ENCODE results near the gene HIPK3. TPM values are rescaled to one million over a fixed set of nuclear protein-coding genes. Genes with fewer than 3 reads are reported as not detected.

The HIPK3 gene
- total RNA-seq, 1 donor from 2014 or later, result 330 TPM

DNA sequence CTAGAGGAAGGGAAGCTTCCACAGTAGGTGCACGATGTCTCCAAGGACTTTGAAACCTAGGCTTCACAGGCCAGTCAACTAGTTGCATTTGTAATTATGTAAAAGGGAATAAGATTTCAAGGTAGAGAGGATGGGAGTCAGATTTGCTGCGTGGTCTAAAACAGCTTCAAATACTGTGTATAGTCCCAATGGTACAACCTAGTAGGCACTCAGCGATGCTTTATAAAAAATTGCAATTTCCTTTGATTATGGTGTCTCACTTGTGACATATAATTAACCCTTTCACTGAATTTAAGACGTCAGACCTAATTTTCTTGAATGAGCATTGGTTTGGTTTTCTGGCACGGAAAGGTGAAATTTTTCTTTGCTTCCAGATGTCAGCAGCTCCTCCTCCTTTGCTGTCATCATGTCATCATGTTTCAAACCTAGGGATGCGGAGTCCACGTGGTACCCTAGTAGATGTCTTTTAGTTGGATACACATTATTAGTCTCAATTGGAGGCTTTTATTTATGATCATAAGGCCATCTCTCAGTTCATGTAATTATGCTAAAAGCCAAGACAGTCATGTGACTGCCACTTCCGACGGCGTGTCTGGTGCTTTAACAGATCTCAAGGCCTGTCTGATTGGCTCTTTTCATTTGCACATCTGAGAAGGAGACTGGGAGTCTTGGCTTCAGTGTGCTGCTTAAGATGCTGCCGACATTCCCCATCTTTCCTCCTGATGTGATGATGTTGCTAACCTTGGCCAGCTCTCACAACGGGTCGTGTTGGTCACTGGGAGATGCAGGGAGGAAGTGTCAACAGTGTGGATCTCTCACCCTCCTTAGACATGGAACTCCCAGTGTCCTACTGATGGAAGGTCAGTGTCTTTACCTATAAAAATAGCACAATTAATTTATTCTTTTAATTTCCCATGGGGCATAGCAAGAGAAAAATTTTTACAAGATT, 134.0 kb downstream of the HIPK3 start:
- DNase-seq, result no peak

DNA sequence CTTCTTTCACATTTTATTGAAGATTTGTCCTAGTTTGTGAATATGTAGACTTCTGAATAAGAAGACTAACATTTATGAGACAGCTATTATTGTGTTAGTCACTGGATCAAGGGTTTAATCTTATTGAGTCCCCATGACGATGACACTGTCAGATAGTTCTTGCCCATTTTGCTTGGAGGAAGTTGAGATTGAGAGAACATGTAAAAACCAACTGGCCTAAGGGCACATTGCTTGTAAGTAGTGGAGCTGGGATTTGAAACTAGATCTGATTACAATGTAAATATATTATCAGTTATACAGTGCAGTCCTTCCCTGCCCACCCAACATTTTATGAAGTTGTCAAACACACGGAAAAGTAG, 134.7 kb downstream of the HIPK3 start:
- no peak for DNase-seq

DNA sequence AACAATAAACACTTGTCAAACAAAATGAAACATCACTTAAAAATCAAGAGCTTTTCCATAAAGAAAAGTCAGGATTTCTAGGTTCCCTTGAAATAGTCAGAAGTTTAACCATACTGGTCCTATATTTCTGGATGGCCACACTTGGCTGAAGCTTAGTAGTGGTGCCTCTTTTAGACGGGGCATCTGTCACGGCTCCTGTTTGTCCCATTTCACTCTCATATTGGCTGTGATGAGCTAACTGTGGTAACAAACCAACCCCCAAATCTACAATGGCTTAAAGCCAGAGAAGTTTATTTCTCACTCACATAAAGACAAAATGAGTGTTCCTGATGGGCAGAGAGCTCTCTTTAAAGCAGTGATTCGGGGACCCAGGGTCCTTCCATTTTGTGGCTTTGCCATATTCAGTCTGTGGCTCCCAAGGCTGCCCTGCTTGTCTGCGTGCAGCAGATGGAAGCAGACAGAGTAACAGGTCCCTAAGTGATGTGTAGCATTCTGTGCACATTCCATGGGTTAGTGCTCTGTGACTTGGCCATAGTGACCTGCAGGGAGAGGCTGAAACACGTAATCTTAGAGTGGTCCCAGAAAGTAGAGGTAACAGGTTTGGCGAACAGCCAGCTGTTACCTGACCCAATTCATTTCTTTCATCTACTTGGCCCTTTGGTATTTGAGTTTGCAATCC, 137.4 kb downstream of the HIPK3 start:
- DNase-seq, result no peak

DNA sequence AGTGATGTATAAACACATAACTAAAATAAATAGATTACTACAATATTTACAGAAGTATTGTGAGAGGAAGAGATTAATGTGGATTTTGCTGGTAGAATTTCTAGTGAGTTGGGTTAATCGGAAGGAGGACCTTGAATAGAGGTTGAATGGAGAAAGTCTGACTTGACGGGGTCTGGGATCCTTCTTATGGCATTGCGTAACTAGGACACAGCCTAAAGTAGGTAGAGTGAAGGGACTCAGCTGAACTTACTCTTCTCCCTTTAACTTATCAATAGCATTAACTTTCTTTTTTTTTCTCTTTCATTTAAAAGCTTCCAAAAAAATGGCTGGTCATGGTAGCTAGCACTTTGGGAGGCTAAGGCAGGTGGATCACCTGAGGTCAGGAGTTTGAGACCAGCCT, 139.2 kb downstream of the HIPK3 start:
- no peak for DNase-seq

DNA sequence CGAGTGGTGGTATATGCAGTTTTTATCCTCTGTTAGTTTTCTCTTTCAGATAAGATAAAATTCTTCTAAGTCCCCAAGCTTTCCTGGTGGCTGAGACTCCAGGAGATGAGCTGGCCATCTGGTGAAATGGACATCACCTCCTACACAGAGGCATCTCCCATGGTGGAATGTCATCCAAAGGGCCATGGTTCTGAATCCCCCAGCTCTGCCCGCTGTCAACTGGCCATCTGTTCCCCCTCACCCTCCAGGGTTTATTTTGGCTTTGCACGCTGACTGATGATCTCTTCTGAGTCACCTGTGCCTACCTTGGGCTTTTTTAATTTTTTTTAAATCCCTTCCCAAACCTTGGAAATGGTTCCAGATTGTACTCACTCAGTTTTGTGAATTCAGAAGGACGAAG, 142.2 kb downstream of the HIPK3 start:
- DNase-seq, result no peak

DNA sequence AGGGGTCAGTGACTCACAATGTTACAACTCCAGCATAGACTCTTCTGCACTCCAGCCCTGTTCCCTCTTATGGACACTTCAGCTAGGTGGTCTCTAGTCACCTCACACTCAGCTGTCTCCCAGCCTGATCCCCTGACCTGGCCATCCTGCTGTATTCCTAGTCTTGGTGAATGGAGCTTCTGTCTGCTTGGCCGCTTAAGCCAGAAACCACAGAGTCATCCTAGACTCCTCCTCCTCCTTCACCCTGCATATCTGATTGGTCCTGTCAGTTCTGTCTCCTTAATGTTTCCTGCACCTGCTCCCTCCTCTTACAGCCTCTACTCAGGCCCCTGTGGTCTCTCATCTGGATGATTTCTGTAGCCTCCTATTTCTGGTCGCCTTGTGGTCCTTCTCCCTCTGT, 144.9 kb downstream of the HIPK3 start:
- no peak for DNase-seq

DNA sequence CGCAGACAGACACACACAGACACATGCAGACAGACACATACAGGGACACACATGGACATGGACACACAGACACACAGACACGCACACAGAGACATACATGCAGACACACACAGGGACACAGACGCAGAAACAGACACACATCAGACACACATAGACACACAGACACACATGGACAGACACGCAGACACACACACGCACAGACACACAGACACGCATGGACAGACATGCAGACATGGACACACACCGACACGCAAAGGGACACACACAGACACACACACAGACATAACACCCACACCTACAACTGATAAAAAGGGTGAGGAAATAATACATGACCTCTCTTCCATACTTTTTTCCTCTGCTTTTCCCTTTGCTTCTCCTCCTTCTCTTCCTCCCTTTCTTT, 146.2 kb downstream of the HIPK3 start:
- DNase-seq, result no peak

DNA sequence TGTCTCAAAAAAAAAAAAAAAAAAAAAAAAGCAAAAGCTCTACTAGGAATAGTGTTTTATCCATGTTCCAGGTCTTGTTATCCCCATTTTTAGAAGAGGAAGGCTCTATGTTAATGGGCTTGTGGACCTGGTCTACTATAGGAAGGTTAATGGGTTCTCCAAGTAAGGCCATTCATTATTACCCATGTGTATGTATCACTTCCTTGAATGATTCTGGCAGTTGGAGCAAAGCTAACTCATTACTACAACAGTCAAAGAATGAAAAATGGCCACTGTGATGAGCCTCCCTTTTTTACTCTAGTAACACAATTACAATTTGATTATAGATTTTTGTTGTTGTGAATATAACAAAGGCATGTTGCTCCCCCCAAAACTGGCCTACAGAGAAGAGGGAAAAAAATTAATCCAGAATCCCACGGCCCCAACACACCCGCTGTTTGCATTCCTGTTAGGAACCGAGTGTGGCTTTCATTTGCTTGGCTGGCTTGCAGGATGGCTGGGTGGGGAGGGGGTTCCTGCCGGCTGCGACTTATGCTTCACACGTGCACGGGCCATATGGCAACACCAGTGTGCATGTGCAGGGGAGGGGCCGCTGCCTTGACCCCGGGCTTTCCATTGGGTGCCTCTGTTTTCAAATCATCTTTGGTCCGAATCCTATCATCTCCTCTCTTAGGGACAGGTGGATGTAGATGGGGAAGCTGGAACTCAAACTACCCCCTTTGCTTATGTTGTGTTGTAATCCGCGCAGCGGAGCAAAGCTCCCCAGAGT, 148.8 kb downstream of the HIPK3 start:
- no peak for DNase-seq

Other genes with a start within 250 kb of the HIPK3 start
- gene DEPDC7, start 241.5 kb upstream of the HIPK3 start, total RNA-seq, result 17.0 TPM
- gene TCP11L1, start 217.8 kb upstream of the HIPK3 start, total RNA-seq, result 21.0 TPM
- 34.0 TPM for gene CSTF3, start 95.9 kb upstream of the HIPK3 start, total RNA-seq
- 1.3 TPM for gene KIAA1549L, start 118.7 kb downstream of the HIPK3 start, total RNA-seq